NOMO-1 treated with DMSO at 0.1 percent for 48 hours (cell line): ENCODE measurements around the gene TSPAN19.

Experiments
- DNase-seq: peaks from one replicate; lab custom pipeline; 2025; ENCODE audit not compliant: unreplicated experiment; lab: John Stamatoyannopoulos, UW

Gene TSPAN19

GRCh38 chr12:85002778-85003296, 33.2 kb downstream of the TSPAN19 start:
- no peak for DNase-seq

GRCh38 chr12:85000729-85001128, 35.3 kb downstream of the TSPAN19 start:
- no peak for DNase-seq

GRCh38 chr12:84998341-84998740, 37.7 kb downstream of the TSPAN19 start:
- no peak for DNase-seq

GRCh38 chr12:84996759-84997158, 39.3 kb downstream of the TSPAN19 start:
- no peak for DNase-seq

- no peak for DNase-seq
Observed at GRCh38 chr12:84995641-84996040, 40.4 kb downstream of the TSPAN19 start.

GRCh38 chr12:84994426-84994825, 41.7 kb downstream of the TSPAN19 start:
- DNase-seq, result no peak

- no peak for DNase-seq
Observed at GRCh38 chr12:84986586-84986985, 49.5 kb downstream of the TSPAN19 start.

- no peak for DNase-seq
Observed at GRCh38 chr12:84986117-84986516, 50.0 kb downstream of the TSPAN19 start.

- no peak for DNase-seq
Observed at GRCh38 chr12:84983289-84983688, 52.8 kb downstream of the TSPAN19 start.

GRCh38 chr12:84982888-84983287, 53.2 kb downstream of the TSPAN19 start:
- no peak for DNase-seq

GRCh38 chr12:84978921-84979320, 57.2 kb downstream of the TSPAN19 start:
- DNase-seq, result no peak

- DNase-seq, result no peak
Observed at GRCh38 chr12:84976133-84976532, 59.9 kb downstream of the TSPAN19 start.

GRCh38 chr12:84974155-84974815, 61.8 kb downstream of the TSPAN19 start:
- no peak for DNase-seq

GRCh38 chr12:84973026-84973425, 63.1 kb downstream of the TSPAN19 start:
- DNase-seq, result no peak

GRCh38 chr12:84969226-84969625, 66.9 kb downstream of the TSPAN19 start:
- no peak for DNase-seq
